HG02610 (cell line): Measurements from ENCODE around the gene ZBTB45.

Source experiments
- ATAC-seq: cut with Tn5 transposase; IDR thresholded peaks from one replicate; pipeline ENCODE4 v1.9.1; 2021; ENCODE audit warnings: mild to moderate bottlenecking, moderate library complexity; ENCODE audit not compliant: unreplicated experiment

The ZBTB45 gene

DNA sequence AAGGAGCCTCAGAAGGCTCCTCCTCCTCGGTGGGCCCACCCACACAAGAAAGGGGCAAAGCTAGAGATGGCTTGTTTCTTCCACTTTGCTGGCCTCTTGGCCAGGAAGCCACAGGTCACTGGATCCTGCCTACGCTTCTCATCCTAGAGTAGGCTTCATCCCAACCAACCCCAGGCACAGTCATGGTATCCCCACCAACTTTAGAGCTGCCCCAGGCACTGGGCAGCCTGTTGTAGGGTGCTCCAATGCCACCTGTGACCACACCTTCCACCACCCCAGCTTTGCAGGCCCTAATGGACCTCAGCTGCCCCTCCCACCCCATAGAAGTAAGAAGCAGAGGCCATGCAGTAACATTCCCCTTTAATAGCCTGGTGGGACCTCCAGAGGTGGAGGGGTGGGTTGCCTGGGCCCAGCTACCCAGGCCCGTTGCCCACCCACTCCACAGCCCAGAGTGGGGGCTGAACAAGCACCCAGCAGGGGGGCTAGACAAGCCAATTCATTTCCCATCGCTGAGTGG, 35.8 kb upstream of the ZBTB45 start:
- no peak for ATAC-seq

DNA sequence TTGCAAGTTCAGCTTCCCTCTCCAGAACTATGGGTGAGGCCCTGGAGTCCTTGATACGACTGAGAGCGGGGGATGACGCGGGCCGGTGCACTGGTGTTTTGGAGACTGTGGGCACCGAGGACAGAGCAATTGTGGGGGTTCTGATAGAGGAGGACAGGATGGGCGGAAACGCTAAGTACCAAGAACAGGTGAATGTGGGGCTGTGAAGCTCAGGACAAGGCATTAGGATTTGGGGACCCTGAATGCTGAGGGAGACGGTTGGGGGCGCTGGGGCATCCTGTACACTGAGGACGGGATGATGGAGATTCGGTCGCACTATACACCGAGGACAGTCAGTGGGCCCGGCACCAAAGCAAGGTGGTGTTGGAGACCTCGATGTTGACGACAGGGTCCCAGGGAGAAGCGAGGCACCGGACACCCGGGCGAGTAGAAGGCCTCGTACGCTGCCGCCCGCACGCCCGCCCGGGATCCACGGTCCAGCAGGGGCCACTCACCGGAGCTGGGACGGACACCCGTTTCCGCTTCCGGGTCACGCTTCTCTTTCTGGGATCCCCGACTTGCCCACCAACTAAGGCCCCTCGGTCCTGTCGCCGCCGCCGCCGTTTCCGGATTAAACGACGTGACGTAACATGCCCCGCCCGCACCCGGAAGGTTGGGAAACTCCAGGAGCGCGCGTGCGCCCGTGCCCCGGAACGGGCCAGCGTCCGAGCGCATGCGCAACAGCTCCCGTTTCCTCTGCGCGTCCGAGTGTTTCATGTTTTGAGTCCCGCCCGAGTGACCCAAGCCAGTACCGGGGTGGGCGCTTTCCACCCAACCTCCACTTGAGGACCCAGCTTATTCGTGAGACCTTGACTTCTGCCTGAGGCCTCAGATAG, 35.1 kb upstream of the ZBTB45 start, which contains the start of gene CHMP2A:
CHMP2A (minus strand) TSS at position 612 of the 875 bp plus-strand sequence. CDS start 893 bp downstream, outside the sequence.
- ATAC-seq = peak; percentile 28

DNA sequence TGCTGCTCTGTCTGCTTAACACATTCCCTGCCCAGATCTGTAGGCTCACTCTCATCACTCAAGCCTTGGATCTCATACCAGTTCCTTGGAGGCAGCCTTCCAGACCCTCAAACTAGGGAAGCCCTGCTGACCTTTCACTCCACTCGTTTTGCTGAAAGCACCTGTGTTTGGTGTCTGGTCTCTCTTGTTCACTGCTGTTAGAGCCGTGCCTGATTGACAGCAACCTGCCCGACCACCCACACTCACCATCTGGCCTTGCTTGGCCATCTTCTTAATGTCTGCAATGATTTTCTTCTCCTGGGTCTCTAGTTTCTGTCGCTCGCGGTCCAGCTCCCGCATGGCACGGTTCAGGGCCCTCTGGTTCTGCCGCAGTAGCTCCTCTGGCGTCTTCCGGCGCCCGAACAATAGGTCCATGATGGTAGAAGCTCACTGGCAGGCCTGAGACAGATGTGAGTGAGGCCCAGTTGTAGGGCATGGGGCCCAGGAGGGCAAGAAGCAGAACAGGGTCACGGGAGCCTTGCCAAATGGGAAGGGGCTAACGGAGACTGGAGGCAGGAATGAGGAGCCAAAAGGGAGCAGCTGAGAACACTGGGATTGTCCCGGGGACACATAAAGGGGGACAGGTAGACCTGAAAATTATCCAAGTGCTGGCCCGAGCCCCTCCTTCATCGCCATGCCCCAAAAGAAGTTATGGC, 34.3 kb upstream of the ZBTB45 start:
- no peak for ATAC-seq

DNA sequence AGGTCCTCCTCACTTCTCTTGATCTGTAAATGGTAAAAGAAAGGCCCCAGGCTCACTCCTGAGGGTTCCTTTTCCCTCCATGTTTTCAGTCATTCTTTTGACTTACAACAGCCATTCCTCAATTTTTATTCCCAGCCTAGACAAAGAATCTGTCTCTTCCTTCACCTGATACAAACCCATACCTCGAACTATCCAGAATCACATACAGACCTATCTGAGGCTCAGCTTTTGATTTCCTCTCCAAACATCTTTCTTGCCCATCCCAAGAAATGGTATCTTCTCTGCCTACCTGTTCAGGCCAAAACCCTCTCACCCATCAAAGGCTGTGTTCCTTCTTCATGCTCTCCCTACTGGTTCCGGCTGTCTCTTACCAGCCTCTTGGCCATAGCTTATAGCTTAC, 33.0 kb upstream of the ZBTB45 start:
- no peak for ATAC-seq

DNA sequence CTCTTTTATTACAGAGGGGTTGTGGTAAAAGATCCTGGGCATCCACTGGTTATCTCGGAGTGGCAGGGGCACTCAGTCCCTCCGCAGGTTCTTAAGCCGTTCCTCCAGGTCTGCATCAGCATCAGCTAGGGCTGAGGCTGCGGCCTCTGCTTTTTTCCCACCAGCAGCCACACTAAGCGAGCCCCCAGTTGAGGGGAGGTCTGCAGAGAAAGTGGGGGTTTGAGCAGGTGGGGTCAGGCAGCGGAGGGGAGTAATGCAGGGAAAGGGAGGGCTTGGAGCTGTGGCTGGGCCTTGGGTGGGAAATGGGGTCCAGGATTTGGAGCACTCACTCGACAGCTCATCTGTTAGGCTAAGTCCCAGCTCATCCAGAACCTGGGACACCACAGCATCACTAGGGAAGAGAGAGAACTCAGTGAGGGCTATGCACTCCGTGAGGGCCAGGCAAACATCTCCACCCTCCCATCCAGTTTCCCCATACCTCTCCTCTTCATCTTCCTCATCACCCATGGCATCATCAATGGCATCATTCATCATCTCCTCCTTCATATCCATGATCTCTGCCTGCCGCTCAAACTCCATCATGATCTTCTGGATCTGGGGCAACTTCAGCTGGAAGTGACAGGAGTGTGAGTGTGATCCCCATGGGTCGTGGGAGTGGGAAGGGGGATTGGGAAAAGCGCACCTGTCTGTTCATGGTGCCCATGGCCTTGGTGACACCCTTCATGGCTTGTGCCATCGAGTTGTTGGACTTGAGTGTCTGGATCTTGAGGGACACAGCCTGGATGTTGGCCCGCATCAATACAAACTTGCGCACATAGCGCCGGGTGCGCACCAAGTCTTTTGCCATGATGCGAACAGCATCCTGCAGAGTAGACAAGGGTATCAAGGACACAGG, 32.2 kb upstream of the ZBTB45 start:
- ATAC-seq = no peak

DNA sequence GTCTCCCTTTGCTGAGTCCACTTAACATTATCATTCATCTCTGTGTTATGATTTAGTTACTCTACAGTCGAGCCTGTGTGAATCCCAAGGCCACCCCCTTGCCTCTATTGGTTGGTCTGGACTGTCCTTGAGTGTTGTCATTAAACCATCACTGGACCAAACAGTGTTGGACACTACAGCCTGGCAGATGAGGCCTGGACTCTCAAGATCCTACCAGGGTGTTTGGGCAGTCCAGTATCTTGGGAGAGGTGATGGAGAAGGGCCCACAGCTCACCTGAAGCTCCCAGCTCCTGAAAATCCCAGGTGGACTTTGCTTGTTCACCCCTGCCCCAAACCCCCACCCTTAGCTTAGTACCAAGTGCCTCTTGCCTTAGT, 31.5 kb upstream of the ZBTB45 start:
- ATAC-seq = no peak

DNA sequence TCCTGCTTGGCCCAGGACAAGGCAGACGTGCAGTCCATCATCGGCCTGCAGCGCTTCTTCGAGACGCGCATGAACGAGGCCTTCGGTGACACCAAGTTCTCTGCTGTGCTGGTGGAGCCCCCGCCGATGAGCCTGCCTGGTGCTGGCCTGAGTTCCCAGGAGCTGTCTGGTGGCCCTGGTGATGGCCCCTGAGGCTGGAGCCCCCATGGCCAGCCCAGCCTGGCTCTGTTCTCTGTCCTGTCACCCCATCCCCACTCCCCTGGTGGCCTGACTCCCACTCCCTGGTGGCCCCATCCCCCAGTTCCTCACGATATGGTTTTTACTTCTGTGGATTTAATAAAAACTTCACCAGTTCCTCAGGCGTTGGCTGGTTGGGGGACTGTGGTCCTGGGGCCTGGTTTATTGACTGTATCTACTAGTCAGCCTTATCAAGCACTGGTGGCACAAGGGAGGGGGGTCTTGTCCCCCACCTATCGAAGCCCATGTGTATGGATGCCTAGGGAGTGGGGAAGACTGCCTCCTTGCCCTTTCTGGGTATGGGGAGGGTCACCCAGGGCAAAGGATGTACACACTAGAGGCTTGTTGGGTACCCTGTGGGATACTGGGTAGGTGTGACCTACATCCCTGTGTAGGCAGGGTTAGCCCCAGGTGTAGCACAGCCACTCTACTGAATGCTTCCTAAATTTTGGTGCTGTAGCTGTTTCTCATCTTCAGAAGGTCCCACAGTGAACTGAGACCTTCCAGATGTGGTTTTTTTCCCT, 30.9 kb upstream of the ZBTB45 start:
- ATAC-seq = no peak

DNA sequence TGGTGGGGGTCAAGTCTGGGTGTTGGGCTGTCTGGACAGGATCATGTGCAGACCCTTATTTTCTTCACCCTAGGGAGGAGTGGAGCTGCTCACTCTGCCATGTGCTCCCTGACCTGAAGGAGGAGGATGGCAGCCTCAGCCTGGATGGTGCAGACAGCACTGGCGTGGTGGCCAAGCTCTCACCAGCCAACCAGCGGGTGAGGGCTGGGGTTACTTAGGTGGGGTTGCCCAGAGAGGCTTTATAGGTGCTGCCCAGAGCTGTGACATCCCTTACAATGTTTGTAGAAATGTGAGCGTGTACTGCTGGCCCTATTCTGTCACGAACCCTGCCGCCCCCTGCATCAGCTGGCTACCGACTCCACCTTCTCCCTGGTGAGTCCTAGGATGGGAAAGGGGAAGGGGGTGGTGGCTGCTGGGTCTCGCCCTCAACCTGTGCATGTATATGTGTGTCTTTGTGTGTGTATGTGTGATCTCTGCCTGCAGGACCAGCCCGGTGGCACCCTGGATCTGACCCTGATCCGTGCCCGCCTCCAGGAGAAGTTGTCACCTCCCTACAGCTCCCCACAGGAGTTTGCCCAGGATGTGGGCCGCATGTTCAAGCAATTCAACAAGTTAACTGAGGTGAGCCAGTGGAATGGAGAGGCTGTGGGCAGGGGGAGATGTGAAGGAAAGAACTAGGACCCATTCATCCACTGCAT, 30.2 kb upstream of the ZBTB45 start:
- ATAC-seq = no peak

DNA sequence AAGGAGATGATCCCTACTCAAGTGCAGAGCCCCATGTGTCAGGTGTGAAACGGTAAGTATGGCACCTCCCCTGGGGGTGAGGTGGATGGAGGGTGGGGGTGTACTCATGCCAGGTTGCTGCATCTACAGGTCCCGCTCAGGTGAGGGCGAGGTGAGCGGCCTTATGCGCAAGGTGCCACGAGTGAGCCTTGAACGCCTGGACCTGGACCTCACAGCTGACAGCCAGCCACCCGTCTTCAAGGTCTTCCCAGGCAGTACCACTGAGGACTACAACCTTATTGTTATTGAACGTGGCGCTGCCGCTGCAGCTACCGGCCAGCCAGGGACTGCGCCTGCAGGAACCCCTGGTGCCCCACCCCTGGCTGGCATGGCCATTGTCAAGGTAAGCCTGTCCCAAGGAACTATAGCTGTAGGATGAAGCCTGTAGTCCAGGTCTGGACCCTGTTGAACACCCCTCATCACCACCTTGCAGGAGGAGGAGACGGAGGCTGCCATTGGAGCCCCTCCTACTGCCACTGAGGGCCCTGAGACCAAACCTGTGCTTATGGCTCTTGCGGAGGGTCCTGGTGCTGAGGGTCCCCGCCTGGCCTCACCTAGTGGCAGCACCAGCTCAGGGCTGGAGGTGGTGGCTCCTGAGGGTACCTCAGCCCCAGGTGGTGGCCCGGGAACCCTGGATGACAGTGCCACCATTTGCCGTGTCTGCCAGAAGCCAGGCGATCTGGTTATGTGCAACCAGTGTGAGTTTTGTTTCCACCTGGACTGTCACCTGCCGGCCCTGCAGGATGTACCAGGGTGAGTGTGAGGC, 29.5 kb upstream of the ZBTB45 start:
- ATAC-seq = no peak

DNA sequence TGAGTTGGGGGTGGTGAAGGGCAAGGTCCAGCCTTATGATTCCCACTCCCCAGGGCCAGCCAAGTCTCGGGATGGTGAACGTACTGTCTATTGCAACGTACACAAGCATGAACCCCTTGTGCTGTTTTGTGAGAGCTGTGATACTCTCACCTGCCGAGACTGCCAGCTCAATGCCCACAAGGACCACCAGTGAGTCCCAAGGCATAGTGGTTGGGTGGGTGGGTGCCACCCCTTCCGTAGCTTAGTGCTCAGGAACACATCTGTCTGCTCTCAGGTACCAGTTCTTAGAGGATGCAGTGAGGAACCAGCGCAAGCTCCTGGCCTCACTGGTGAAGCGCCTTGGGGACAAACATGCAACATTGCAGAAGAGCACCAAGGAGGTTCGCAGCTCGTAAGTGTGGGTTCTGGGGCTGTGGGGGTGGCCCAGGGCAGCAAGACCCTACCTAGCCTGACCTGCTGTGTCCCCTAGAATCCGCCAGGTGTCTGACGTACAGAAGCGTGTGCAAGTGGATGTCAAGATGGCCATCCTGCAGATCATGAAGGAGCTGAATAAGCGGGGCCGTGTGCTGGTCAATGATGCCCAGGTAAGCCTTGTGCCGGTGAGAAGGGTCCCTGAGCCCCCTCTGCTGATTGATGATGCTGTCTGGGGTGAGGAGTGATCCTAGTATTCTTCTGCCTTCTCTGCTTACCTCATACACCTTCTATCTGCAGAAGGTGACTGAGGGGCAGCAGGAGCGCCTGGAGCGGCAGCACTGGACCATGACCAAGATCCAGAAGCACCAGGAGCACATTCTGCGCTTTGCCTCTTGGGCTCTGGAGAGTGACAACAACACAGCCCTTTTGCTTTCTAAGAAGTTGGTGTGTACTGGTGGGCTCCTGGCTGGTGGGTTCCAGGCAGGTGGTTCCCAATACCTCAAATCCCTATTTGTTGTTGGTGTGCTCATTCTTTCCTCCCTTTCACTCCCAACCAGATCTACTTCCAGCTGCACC, 28.0 kb upstream of the ZBTB45 start:
- ATAC-seq = no peak

DNA sequence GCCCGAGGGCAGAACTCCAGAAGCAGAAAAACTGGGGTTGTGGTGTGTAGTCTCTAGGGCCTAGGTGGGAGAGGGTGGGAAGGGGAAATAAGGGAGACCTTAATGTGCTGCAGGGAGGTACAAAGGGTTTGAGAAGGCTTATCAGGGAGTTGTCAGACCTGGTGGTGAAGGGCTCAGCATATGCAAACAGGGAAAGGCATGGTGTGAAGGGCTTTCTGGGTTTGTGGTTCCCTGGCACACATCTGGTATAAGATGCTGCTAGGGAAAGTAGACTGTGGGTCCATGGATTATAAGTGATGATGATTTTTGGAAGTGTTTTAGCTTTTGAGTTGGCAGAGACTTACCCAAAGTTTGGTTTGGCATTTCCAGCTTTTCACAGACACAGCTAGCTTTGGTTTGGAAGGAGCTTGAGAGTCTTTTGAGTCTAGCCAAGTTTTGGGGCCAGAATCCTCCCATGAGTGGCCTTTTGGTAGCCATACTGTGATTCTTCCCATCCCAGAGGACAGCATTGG, 26.5 kb upstream of the ZBTB45 start:
- no peak for ATAC-seq

DNA sequence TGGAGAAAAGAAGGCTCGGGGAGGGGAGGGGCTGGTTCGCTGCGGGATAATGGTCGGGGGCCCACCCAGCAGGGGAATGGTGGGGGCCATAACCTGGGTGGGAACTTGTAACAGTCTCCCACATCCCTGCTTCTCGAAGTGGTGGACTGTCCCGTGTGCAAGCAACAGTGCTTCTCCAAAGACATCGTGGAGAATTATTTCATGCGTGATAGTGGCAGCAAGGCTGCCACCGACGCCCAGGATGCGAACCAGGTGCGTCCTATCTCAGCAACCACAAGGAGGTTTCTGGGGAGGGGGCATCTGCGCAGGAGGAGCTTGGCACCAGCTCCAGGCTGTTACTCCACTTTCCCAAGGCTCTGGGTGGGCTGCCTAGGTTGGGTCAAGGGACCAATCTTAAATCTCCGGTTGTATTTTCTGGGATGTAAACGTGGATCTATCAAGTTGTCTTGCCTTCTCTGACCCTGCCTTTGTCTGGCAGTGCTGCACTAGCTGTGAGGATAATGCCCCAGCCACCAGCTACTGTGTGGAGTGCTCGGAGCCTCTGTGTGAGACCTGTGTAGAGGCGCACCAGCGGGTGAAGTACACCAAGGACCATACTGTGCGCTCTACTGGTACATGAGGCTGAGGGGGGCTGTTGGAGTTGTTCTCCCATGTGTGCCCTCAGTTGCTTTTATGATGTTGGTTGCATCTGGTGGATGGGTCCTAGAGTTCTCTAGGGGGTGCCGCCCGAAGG, 25.8 kb upstream of the ZBTB45 start:
- no peak for ATAC-seq

DNA sequence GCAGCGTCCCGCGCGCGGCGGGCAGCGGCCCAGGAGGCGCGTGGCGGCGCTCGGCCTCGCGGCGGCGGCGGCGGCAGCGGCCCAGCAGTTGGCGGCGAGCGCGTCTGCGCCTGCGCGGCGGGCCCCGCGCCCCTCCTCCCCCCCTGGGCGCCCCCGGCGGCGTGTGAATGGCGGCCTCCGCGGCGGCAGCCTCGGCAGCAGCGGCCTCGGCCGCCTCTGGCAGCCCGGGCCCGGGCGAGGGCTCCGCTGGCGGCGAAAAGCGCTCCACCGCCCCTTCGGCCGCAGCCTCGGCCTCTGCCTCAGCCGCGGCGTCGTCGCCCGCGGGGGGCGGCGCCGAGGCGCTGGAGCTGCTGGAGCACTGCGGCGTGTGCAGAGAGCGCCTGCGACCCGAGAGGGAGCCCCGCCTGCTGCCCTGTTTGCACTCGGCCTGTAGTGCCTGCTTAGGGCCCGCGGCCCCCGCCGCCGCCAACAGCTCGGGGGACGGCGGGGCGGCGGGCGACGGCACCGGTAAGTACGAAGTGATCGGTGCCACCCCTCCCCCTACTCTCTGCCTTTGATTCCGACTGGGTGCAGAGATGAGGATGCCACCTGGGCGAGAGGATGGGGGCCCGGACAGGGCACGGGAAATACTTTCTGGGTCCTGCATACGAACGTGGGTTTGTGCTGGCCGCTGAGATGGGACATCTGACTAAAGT, 25.1 kb upstream of the ZBTB45 start:
- ATAC-seq = peak; percentile 49

DNA sequence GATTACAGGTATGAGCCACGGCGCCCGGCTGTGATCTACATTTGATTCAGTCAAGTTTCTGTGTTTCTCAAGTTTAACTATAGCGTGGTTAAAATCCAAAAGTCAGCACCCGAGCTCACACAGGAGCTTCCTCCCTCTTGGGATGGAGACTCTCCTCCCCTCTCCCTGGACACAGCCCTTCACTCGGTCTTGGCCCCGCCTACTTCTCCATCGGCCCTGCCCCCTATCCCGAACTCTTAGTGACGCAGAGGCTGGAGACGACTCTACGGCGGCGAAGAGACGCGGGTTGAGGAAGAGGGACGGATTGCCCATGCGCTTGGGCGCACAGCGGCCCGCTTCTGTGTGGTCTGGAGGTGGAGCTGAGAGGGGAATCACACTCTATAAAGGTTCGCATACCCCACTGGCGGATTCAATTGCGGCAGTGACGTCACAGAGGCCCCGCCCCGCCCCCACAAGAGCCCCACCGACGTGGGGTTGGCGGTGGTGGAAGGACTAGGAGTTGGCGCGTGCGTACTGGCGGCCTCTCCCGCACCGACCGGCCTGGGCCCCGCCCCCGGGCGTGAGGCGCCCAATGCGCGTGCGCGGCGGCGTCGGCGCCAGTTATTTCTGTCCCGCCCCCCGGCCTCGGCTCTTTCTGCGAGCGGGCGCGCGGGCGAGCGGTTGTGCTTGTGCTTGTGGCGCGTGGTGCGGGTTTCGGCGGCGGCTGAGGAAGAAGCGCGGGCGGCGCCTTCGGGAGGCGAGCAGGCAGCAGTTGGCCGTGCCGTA, 24.4 kb upstream of the ZBTB45 start, which contains the start of gene TRIM28:
TRIM28 (plus strand) TSS at position 239 of the 765 bp plus-strand sequence. CDS start 694 bp downstream, outside the sequence.
- peak; percentile 78 for ATAC-seq
